ENCODE data around the gene FAM185A.

- no peak for TF ChIP-seq EZH2 (IDR thresholded peaks at IDR 0.05; ENCODE audit: insufficient read depth, poor library complexity, severe bottlenecking)
- no peak for TF ChIP-seq EZH2phosphoT487 (IDR thresholded peaks at IDR 0.05; ENCODE audit: insufficient read depth, low read depth)
These were observed 57.8 kb downstream of the FAM185A start for GRCh38 chr7:102806613-102807012.
